ENCODE data around the gene B3GNT3.
"Not testable (repeated sequence)": the region's sequence is repeated elsewhere in the genome, so short reads cannot be mapped to it uniquely, and the experiment has no call there.

B3GNT3 gene

DNA sequence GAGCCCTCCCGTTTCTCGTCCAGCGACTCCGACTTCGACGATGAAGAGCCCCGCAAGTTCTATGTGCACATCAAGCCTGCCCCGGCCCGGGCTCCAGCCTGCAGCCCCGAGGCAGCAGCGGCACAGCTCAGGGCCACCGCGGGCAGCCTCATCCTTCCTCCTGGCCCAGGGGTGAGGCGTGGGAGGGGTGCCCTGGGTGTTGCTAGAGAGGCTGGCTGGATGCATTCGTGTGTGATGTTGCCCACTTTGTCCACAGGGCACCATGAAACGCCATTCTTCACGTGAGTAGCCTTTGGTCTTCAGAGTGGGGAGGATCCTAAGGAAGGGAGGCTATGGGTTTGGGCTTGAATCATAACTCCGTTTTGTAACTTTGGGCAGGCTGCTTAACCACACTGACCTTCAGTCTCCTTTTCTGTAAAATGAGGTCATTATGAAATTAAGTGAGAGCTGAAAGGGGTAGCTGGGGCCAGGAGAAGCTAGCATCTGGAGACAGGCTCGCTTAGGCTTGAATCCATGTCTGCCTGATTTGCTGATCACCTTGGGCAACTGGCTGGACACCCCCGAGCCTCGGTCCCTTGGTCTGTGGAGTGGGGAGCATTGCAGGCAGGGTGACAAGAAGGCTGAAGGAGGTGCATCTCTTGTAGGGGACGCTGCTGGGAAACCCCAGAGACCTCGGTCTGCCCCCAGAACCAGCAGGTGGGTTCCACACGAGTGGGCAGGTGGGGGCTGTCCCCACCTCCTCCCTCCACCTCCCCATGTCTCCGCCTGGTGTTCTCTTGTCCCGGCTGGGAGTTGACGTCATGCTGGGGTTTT lies 18.7 kb upstream of the B3GNT3 start:
- Histone ChIP-seq H3K4me3 (ENCODE audit: low read length) (no peak overlapping the region), H3K27me3 (ENCODE audit: control insufficient read depth, insufficient read depth, low read length) (peaks cover 6% of the 10 kb centered on the region), H3K4me1 (ENCODE audit: control insufficient read depth, insufficient read depth, low read length) (no peaks in the 10 kb centered on the region), H3K9ac (ENCODE audit: low read length) (no peak overlapping the region), H3K36me3 (ENCODE audit: control insufficient read depth, insufficient read depth, low read length) (no peaks in the 10 kb centered on the region), H3K27ac (ENCODE audit: low read depth, low read length) (no peak overlapping the region)

DNA sequence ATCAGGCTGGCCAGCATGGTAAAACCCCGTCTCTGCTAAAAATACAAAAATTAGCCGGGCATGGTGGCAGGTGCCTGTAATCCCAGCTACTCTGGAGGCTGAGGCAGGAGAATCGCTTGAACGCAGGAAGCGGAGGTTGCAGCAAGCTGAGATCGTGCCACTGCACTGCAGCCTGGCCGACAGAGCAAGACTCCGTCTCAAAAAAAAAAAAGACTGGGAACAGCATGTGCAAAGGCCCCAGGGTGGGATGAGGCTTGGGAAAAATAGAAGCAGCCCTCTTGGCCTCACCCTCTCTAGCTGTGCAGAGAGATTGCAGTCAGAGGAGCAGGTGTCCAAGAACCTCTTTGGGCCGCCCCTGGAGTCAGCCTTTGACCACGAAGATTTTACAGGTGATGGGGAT lies 17.1 kb upstream of the B3GNT3 start:
- H3K27me3 ChIP-seq (ENCODE audit: control insufficient read depth, insufficient read depth, low read length); H3K4me3 ChIP-seq (ENCODE audit: low read length); H3K36me3 ChIP-seq (ENCODE audit: control insufficient read depth, insufficient read depth, low read length); H3K27ac ChIP-seq (ENCODE audit: low read depth, low read length); H3K9ac ChIP-seq (ENCODE audit: low read length); H3K4me1 ChIP-seq (ENCODE audit: control insufficient read depth, insufficient read depth, low read length): not testable (repeated sequence)

DNA sequence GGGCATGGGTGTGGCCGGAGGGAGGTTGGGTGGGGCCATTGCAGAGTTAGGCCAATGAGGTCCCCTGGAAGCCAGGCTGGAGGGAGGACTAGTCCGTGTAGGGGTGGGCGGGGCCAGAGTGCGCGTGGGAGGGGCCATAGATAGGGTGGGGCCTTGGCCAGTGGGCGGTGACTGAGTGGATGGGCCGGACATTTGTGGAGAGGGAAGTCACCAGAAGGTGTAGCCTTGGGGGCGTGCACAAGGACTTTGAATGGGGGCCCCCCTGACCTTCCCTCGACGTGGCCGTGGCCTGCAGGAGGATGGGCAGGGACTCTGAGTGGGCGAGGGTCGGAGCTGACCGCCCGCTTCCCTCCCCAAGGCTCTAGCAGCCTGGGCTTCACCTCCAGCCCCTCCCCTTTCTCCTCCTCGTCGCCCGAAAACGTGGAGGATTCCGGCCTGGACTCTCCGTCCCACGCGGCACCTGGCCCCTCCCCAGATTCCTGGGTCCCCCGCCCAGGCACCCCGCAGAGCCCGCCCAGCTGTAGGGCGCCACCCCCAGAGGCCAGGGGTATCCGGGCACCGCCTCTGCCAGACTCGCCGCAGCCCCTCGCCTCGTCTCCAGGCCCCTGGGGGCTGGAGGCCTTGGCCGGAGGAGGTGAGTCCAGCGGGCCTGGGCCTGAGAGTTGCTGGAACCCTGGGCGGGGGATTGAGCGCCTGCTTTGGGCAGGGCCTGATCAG lies 16.5 kb upstream of the B3GNT3 start:
- Histone ChIP-seq H3K36me3 (ENCODE audit: control insufficient read depth, insufficient read depth, low read length) (no peaks in the 10 kb centered on the region), H3K27ac (ENCODE audit: low read depth, low read length) (no peak overlapping the region), H3K9ac (ENCODE audit: low read length) (no peak overlapping the region), H3K4me1 (ENCODE audit: control insufficient read depth, insufficient read depth, low read length) (no peaks in the 10 kb centered on the region), H3K27me3 (ENCODE audit: control insufficient read depth, insufficient read depth, low read length) (peaks cover 6% of the 10 kb centered on the region), H3K4me3 (ENCODE audit: low read length) (no peak overlapping the region)

DNA sequence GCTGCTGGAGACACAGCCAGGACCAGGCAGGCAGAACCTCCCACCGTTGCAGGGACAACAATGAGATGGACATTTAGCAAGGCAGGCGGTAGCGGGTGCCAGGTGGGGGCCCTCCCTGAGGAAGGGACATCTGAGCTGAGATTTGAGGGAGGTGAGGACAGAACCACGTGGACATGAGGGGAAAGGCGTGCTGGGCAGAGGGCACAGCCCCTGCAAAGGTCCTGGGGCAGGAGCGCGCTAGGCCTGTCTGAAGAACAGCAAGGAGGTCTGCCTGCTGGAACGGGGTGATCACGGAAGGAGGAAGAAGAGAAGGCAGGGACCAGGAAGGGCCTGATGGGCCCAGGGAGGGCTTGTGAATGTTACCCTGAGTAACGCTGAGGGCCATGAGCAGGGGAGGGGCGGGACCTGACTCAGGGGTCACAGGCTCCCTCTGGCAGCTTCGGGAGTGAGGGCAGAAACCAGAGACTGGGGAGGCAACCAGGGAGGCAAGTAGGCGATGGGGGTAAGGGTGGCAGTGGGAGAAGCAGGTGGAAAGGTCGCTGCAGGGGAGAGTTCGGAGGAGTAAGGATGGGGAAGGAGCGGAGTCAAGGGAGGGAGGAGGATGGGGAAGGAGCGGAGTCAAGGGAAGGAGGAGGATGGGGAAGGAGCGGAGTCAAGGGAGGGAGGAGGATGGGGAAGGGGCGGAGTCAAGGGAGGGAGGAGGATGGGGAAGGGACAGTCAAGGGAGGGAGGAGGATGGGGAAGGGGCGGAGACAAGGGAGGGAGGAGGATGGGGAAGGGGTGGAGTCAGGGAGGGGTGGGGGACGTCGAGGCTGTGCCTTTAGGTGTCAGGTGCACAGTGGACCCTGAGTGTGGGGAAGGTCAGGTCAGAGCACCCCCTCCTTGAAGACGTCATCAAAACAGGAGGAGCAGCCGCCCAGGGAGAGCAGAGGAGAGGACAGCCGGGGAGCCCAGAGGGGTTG lies 15.7 kb upstream of the B3GNT3 start:
- no peaks in the 10 kb centered on the region for H3K36me3 ChIP-seq (ENCODE audit: control insufficient read depth, insufficient read depth, low read length)
- H3K27ac ChIP-seq (ENCODE audit: low read depth, low read length), result no peak overlapping the region
- H3K9ac ChIP-seq (ENCODE audit: low read length), result no peak overlapping the region
- H3K27me3 ChIP-seq (ENCODE audit: control insufficient read depth, insufficient read depth, low read length), result peaks cover 6% of the 10 kb centered on the region
- H3K4me1 ChIP-seq (ENCODE audit: control insufficient read depth, insufficient read depth, low read length), result no peaks in the 10 kb centered on the region
- no peak overlapping the region for H3K4me3 ChIP-seq (ENCODE audit: low read length)

DNA sequence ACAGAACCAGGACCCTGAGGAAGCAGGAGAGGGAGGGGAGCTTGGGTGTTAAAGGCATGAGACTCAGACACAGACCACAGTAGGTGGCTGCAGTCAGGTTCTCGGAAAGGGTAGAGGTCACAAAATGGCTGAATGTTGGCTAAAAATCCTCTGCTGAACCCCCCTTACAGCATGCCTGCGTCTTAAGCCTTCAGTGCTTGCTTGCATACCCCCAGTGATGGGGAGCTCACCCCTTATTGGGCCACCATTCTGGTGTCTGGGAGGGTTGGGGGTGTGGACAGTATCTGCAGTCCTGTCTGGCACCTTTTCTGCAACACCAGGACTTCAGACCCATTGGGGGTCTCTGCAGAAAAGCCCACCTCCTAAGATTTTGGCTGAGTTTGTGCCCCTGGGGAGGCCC lies 14.2 kb upstream of the B3GNT3 start:
- H3K27me3 ChIP-seq (ENCODE audit: control insufficient read depth, insufficient read depth, low read length), result peaks cover 6% of the 10 kb centered on the region
- H3K36me3 ChIP-seq (ENCODE audit: control insufficient read depth, insufficient read depth, low read length), result no peaks in the 10 kb centered on the region
- H3K9ac ChIP-seq (ENCODE audit: low read length), result no peak overlapping the region

DNA sequence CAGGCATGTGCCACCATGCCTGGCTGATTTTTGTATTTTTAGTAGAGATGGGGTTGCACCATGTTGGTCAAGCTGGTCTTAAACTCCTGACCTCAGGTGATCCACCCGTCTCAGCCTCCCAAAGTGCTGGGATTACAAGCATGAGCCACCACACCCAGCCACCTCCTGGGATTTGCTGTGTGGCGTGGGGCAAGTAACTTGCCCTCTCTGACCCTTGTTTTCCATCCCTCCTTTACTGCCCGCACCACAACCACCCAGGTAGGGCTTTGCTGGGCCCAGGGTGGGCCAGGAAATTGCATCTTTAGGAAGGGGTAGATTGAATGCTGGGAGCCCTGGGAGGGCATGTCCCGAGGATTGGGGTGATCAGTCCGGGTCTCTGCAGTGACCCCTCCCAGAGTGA lies 11.2 kb upstream of the B3GNT3 start:
- H3K4me3 ChIP-seq (ENCODE audit: low read length); H3K36me3 ChIP-seq (ENCODE audit: control insufficient read depth, insufficient read depth, low read length); H3K4me1 ChIP-seq (ENCODE audit: control insufficient read depth, insufficient read depth, low read length); H3K9ac ChIP-seq (ENCODE audit: low read length); H3K27ac ChIP-seq (ENCODE audit: low read depth, low read length); H3K27me3 ChIP-seq (ENCODE audit: control insufficient read depth, insufficient read depth, low read length): not testable (repeated sequence)

More for the DNA sequence above, 14.2 kb upstream of the B3GNT3 start:
- no peaks in the 10 kb centered on the region for H3K4me1 ChIP-seq (ENCODE audit: control insufficient read depth, insufficient read depth, low read length)
- no peak overlapping the region for H3K4me3 ChIP-seq (ENCODE audit: low read length)
- no peak overlapping the region for H3K27ac ChIP-seq (ENCODE audit: low read depth, low read length)

DNA sequence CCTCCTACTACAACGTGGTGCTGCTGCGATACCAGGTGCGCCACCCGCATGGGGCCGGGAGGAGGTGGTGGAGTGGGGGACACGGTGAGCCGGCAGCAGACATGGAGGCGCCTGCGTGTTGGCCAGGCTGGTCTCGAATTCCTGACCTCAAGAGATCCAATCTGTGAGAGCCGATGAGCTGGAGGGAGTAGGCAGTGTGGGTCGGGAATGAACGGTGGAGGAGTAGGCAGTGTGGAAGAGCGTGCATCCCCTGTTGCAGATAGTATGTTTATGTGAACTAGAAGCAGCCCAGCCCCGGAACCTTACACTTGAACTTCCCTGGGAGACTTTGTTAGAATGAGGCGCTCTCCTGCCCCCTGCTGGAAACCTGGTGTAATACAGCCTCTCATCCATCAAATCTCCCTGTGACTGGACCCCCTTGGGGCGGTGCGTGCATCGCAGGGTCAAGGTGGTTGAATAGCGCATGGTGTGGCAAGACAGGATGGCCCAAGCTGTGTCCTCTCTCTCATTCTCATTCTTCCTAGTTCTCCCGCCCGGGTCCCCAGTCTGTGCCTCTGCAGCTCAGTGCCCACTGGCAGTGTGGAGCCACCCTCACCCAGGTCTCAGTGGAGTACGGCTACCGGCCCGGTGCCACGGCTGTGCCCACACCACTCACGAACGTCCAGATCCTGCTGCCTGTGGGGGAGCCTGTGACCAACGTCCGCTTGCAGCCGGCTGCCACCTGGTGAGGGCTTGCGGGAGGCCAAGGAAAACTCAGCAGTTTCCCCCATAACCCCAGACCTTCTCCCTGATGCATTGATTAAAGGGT lies 10.5 kb upstream of the B3GNT3 start:
- peaks cover 6% of the 10 kb centered on the region for H3K27me3 ChIP-seq (ENCODE audit: control insufficient read depth, insufficient read depth, low read length)

DNA sequence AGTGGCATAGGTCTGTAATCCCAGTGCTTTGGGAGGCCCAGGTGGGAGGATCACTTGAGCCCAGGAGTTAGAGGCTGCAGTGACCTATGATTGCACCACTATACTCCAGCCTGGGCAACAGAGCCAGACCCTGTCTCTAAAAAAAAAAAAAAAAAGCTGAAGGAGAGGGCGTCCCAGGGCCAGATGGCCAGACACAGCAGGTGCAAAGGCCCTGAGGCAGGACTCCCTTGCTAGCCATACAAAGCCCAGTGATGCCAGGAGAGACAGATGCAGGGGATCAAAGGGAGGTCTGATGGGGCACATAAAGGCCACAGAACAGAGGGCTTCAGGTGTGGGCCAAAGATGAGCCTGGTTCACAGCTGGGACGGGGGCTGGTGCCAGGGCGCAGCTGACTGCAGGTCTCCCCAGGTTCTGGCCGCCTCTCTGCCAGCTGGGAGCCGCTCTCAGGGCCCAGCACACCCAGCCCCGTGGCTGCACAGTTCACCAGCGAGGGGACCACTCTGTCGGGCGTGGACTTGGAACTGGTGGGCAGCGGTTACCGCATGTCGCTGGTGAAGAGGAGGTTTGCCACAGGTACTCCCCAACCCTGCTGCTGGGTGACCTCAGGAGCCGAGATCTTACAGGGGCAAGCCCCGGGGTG lies 7.5 kb upstream of the B3GNT3 start:
- no peak overlapping the region for H3K9ac ChIP-seq (ENCODE audit: low read length)
- no peaks in the 10 kb centered on the region for H3K27me3 ChIP-seq (ENCODE audit: control insufficient read depth, insufficient read depth, low read length)
- H3K4me1 ChIP-seq (ENCODE audit: control insufficient read depth, insufficient read depth, low read length), result no peaks in the 10 kb centered on the region
- H3K27ac ChIP-seq (ENCODE audit: low read depth, low read length), result no peak overlapping the region
- no peak overlapping the region for H3K4me3 ChIP-seq (ENCODE audit: low read length)
- no peaks in the 10 kb centered on the region for H3K36me3 ChIP-seq (ENCODE audit: control insufficient read depth, insufficient read depth, low read length)

More for the DNA sequence above, 10.5 kb upstream of the B3GNT3 start:
- Histone ChIP-seq H3K9ac (ENCODE audit: low read length) (no peak overlapping the region), H3K4me3 (ENCODE audit: low read length) (no peak overlapping the region), H3K4me1 (ENCODE audit: control insufficient read depth, insufficient read depth, low read length) (no peaks in the 10 kb centered on the region), H3K27ac (ENCODE audit: low read depth, low read length) (no peak overlapping the region), H3K36me3 (ENCODE audit: control insufficient read depth, insufficient read depth, low read length) (no peaks in the 10 kb centered on the region)

DNA sequence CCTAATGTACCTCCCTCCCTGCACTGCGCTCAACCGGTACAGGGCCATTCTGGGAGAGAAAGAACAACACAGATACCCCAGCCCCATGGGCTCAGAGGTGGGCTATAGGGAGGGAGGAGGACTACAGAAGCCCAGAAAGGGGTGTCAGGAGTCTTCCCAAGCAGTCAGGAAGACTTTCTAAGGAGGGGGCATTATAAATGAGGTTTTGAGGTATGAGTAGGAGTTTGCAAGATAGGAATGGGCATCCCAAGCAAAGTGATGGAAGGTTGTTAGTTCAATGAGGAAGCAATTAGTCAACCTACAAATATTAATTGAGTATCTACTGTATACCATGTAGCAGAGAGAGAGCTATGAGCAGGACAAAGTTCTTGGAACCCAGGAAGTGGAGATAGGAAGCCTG lies 6.3 kb upstream of the B3GNT3 start:
- Histone ChIP-seq H3K27ac (ENCODE audit: low read depth, low read length) (no peak overlapping the region), H3K27me3 (ENCODE audit: control insufficient read depth, insufficient read depth, low read length) (no peaks in the 10 kb centered on the region), H3K9ac (ENCODE audit: low read length) (no peak overlapping the region), H3K4me3 (ENCODE audit: low read length) (no peak overlapping the region), H3K4me1 (ENCODE audit: control insufficient read depth, insufficient read depth, low read length) (no peaks in the 10 kb centered on the region), H3K36me3 (ENCODE audit: control insufficient read depth, insufficient read depth, low read length) (no peaks in the 10 kb centered on the region)

DNA sequence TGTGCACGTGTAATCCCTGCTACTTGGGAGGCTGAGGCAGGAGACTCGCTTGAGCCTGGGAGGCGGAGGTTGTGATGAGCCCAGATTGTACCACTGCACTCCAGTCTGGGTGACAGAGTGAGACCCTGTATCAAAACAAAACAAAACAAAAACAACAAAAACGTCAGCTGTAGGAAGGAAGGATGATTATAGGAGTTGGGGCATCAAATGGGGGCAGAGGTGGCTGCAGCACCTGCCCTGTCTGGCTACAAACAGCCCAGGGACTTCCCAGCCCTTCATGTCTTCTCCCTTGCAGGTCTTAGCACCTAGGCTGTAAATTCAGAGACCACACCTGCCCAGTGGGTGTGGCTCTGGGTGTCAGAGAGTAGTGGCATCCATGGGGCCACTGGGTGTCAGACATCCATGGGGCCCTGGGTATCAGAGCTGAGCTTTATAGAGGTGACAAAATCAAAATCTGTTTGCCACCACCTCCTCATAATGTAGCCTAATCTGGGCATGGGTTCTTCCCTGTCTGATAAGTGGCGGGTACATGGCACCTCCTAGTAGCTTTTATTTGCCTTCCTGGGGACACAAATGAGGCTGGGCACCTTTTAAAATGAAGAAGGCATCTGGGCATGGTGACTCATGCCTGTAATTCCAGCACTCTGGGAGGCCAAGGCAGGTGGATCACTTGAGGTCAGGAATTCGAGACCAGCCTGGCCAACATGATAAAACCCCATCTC lies 4.7 kb upstream of the B3GNT3 start:
- Histone ChIP-seq H3K4me1 (ENCODE audit: control insufficient read depth, insufficient read depth, low read length) (no peaks in the 10 kb centered on the region), H3K36me3 (ENCODE audit: control insufficient read depth, insufficient read depth, low read length) (no peaks in the 10 kb centered on the region), H3K27ac (ENCODE audit: low read depth, low read length) (no peak overlapping the region), H3K27me3 (ENCODE audit: control insufficient read depth, insufficient read depth, low read length) (peaks cover 5% of the 10 kb centered on the region), H3K9ac (ENCODE audit: low read length) (no peak overlapping the region), H3K4me3 (ENCODE audit: low read length) (no peak overlapping the region)

DNA sequence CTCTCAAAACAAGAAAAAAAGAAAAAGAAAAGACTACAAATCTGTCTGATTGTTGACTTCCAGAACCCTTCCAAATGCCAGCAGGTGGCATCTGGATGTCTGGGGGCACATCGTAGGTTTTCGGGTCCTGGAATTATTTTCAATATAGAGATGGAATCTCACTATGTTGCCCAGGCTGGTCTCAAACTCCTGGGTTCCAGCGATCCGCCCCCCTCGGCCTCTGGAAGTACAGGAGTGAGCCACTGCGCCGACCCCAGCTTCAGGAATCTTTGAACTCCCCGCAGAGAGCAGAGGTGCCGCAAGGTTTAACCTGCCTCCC lies 567 bp upstream of the B3GNT3 start:
- H3K36me3 ChIP-seq (ENCODE audit: control insufficient read depth, insufficient read depth, low read length), result no peaks in the 10 kb centered on the region
- peaks cover 12% of the 10 kb centered on the region for H3K27me3 ChIP-seq (ENCODE audit: control insufficient read depth, insufficient read depth, low read length)
- no peak overlapping the region for H3K9ac ChIP-seq (ENCODE audit: low read length)
- no peak overlapping the region for H3K27ac ChIP-seq (ENCODE audit: low read depth, low read length)
- no peaks in the 10 kb centered on the region for H3K4me1 ChIP-seq (ENCODE audit: control insufficient read depth, insufficient read depth, low read length)
- H3K4me3 ChIP-seq (ENCODE audit: low read length), result peak overlapping the region; percentile 61
